Body of pancreas (tissue), 4 donors: Measurements from ENCODE around the gene CROCC2. TPM values are rescaled to one million over a fixed set of nuclear protein-coding genes. Genes with fewer than 3 reads are reported as not detected.

ENCODE experiments used
- ATAC-seq: fragments of 150-250 bp; one replicate; pipeline ENCODE4 v1.9.1; 2016
- DNase-seq, 4 donors: peaks; one replicate each; pipeline ENCODE4 v3.0.0-alpha.2; 2019
- H3K27ac ChIP-seq, 4 donors: fragments of 200-600 bp; sonication (generic); 1 replicate in 3 of 4; 2 replicates in 1 of 4; pipeline versions ENCODE4 v1.5.1 to v1.6.1; 2016 to 2019; ENCODE audit warnings: mild to moderate bottlenecking in 1 of 4, mixed read lengths in 1 of 4, moderate library complexity in 1 of 4
- H3K27me3 ChIP-seq, 2 donors: fragments of 200-600 bp; sonication (generic); one replicate each; pipeline ENCODE4 v1.6.0; 2016; ENCODE audit warnings: mild to moderate bottlenecking in 1 of 2
- H3K36me3 ChIP-seq, 2 donors: fragments of 200-600 bp; sonication (generic); replicated peaks in 1 of 2; 2 replicates each; pipeline ENCODE4 v1.5.1; 2016; ENCODE audit warnings: low read depth in 2 of 2; ENCODE audit not compliant: insufficient read depth in 1 of 2
- H3K4me1 ChIP-seq: fragments of 200-600 bp; sonication (generic); one replicate; pipeline ENCODE4 v1.6.0; 2016
- H3K4me3 ChIP-seq, 2 donors: fragments of 200-600 bp; sonication (generic); 1 replicate in 1 of 2; 2 replicates in 1 of 2; pipeline ENCODE4 v1.5.1; 2016 to 2019
- H3K9me3 ChIP-seq, 3 donors: fragments of 200-600 bp; sonication (generic); 1 replicate in 2 of 3; 2 replicates in 1 of 3; pipeline ENCODE4 v1.5.1; 2016
- POLR2A ChIP-seq, 3 donors: fragments of 450-650 bp; IDR thresholded peaks; one replicate each; pipeline ENCODE4 v1.6.1; 2016; ENCODE audit warnings: antibody characterized with exemption in 3 of 3, mild to moderate bottlenecking in 2 of 3
- WGBS, 2 donors: methylation state at CpG; one replicate each; pipeline ENCODE4 v1.1.5; 2017; 5-methylcytosine and 5-hydroxymethylcytosine counted together
- intact Hi-C: fragments of 100-400 bp; cut with DNase I; formaldehyde crosslinking; loops from one replicate; pipeline ENCODE4 v1.15.1; 2023
- total RNA-seq, 2 donors: library from RNA; depleted of rRNA; stranded (reverse); fragments of >200 nt; gene quantifications; one replicate each; pipeline ENCODE4 v1.1.0, GENCODE V29; 2016
- TF ChIP-seq, protein P1 (sequence below), 7 experiments: fragments of 450-650 bp in 4 of 7; fragments of 200-600 bp in 3 of 7; sonication (generic) in 3 of 7; IDR thresholded peaks; one replicate each; pipeline ENCODE4 v1.5.1; 2016 to 2019; ENCODE audit warnings: antibody characterized with exemption in 7 of 7

CROCC2 gene
- total RNA-seq, 2 donors from 2014 or later = under 0.01 TPM; not detected in 1

DNA sequence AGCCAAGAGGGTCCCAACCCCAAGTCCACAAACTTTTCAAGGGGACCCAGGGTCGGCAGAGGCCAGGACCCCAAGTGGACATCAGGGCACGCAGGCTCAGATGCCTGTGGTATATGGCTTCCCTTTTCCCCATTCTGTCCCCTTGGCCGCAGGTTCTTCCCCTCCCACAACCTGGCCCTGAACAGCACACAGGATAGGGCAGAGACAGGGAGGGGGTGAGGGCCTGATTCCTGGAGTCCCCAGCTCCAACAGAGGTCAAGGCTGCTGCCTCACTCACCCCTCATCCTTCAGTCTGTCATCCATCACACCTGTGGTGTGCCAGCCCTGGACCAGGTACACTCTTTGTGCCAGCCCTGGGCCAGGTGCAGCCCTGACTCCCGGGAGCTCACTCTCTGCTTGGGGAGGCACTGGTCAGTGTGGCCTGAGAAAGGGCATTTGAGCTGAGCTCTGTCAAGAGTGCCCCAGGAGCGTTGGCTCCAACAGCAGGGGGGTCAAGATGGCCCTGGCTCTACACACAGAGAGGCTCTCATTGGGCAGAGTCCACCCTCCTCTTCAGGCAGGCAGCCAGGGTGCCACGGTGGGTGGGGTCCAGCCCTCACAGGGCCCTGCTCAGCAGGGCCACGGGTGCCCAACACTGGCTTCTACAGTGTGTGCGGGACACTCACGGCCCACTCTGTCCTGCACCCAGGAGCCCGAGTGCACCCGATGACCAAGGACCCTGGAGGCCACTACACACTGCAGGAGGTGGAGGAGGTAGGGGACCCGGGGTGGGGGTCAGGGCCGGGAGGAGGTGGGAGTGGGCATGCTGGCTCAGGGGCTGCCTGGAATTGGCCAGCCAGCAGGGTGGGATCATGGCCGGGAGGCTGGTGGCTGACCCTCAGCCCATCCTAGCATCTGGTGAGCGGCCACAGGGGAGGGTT lies 35.9 kb upstream of the CROCC2 start:
- Histone ChIP-seq H3K36me3 (no peaks in the 10 kb centered on the region), H3K9me3 (no peaks in the 10 kb centered on the region), H3K4me1 (no peaks in the 10 kb centered on the region), H3K4me3 (no peak overlapping the region), H3K27ac (no peak overlapping the region), H3K27me3 (no peaks in the 10 kb centered on the region)
- ATAC-seq = no peak
- no peak for DNase-seq
- intact Hi-C loops = no loop called here
- TF ChIP-seq, protein P1, sequence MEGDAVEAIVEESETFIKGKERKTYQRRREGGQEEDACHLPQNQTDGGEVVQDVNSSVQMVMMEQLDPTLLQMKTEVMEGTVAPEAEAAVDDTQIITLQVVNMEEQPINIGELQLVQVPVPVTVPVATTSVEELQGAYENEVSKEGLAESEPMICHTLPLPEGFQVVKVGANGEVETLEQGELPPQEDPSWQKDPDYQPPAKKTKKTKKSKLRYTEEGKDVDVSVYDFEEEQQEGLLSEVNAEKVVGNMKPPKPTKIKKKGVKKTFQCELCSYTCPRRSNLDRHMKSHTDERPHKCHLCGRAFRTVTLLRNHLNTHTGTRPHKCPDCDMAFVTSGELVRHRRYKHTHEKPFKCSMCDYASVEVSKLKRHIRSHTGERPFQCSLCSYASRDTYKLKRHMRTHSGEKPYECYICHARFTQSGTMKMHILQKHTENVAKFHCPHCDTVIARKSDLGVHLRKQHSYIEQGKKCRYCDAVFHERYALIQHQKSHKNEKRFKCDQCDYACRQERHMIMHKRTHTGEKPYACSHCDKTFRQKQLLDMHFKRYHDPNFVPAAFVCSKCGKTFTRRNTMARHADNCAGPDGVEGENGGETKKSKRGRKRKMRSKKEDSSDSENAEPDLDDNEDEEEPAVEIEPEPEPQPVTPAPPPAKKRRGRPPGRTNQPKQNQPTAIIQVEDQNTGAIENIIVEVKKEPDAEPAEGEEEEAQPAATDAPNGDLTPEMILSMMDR (IDR thresholded peaks at IDR 0.05) = no peak
- TF ChIP-seq POLR2A (IDR thresholded peaks at IDR 0.05) = no peak
- WGBS, 2 donors = 72 to 77% methylated on average over 8 to 15 of the region's 15 CpGs

GRCh38 chr2:240871071-240871958 lies 34.8 kb upstream of the CROCC2 start:
- WGBS, 2 donors = 77 to 83% methylated on average over 7 to 15 of the region's 16 CpGs
- DNase-seq = no peak

DNA sequence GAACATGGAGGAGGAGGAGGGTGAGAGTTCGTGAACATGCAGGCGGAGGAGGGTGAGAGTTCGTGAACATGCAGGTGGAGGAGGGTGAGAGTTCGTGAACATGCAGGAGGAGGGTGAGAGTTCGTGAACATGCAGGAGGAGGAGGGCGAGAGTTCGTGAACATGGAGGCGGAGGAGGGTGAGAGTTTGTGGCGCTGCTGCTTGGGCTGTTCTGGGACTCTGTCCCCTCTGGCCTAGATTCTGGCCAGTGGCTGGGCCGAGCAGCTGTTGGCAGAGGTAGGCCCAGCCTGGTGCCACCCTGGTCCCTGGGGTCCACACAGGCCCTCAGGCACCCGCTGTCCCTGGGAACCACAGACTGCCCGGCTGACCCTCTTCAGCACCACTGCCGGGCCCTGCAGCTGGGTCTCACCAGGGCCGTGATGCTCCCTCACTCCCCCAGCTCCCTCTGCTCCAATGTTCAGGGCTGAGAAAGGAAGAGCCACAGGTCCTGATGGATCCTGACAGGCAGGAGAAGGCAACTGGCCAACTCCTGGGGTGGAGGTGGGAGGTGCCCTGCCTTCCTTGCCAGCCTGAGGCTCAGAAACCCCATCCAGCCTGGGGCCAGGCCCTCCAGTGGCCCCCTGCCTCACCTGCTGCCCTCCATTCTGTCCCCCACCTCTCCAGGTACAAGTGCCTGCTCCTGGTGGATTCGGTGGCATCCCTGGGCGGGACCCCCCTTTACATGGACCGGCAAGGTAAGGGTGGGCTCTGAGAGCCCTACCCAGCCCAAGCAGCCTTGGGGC lies 33.6 kb upstream of the CROCC2 start:
- no peak overlapping the region for H3K27ac ChIP-seq
- DNase-seq (no peak), ATAC-seq (no peak)
- no peaks in the 10 kb centered on the region for H3K9me3 ChIP-seq
- H3K27me3 ChIP-seq = no peaks in the 10 kb centered on the region
- no peaks in the 10 kb centered on the region for H3K4me1 ChIP-seq
- intact Hi-C loops = no loop called here
- TF ChIP-seq, protein P1 (IDR thresholded peaks at IDR 0.05) = no peak
- TF ChIP-seq POLR2A (IDR thresholded peaks at IDR 0.05) = no peak
- H3K4me3 ChIP-seq = no peak overlapping the region
- no peaks in the 10 kb centered on the region for H3K36me3 ChIP-seq
- whole genome bisulfite sequencing, 2 donors = 85 to 86% methylated on average over 12 to 16 of the region's 17 CpGs

More at GRCh38 chr2:240871071-240871958, 34.8 kb upstream of the CROCC2 start:
- no peaks in the 10 kb centered on the region for H3K36me3 ChIP-seq
- no peaks in the 10 kb centered on the region for H3K27me3 ChIP-seq
- intact Hi-C loops = no loop called here
- TF ChIP-seq, protein P1 (IDR thresholded peaks at IDR 0.05) = no peak
- TF ChIP-seq POLR2A (IDR thresholded peaks at IDR 0.05) = no peak
- no peak for ATAC-seq
- no peaks in the 10 kb centered on the region for H3K4me1 ChIP-seq
- no peak overlapping the region for H3K4me3 ChIP-seq
- H3K9me3 ChIP-seq = no peaks in the 10 kb centered on the region
- H3K27ac ChIP-seq = no peak overlapping the region

GRCh38 chr2:240873098-240873788 lies 32.9 kb upstream of the CROCC2 start:
- Histone ChIP-seq H3K27ac (no peak overlapping the region), H3K27me3 (no peaks in the 10 kb centered on the region), H3K36me3 (no peaks in the 10 kb centered on the region), H3K4me1 (no peaks in the 10 kb centered on the region), H3K4me3 (no peak overlapping the region), H3K9me3 (no peaks in the 10 kb centered on the region)
- no peak for DNase-seq
- intact Hi-C loops = no loop called here
- WGBS, 2 donors = 86 to 90% methylated on average over 7 to 20 of the region's 21 CpGs
- no peak for TF ChIP-seq POLR2A (IDR thresholded peaks at IDR 0.05)
- TF ChIP-seq, protein P1 (IDR thresholded peaks at IDR 0.05) = no peak
- ATAC-seq = no peak
